ENCODE results near the gene ROR2. TPM values are rescaled to one million over a fixed set of nuclear protein-coding genes. Genes with fewer than 3 reads are reported as not detected.
A peak's percentile ranks its signal among the peaks of the same experiment; 100 is the strongest.

ROR2 gene
- total RNA-seq, 2 donors from 2014 or later, result 0.11 TPM; not detected in 1

- Mint-ChIP-seq H3K27me3 (no peaks in the 10 kb centered on the region), H3K9me3 (no peaks in the 10 kb centered on the region)
- peak in 1 of 2 donors; percentile 4 for ATAC-seq
Measured at GRCh38 chr9:91856419-91856818, 93.6 kb downstream of the ROR2 start.

GRCh38 chr9:91855196-91855595 is 94.8 kb downstream of the ROR2 start:
- Mint-ChIP-seq H3K9me3 (no peaks in the 10 kb centered on the region), H3K27ac (no peak overlapping the region), H3K4me1 (ENCODE audit: low read depth in 2 of 2) (no peaks in the 10 kb centered on the region), H3K4me3 (no peak overlapping the region), H3K36me3 (no peaks in the 10 kb centered on the region), H3K27me3 (no peaks in the 10 kb centered on the region)
- DNase-seq (ENCODE audit: low spot score) (no peak), ATAC-seq (no peak)

More at GRCh38 chr9:91856419-91856818, 93.6 kb downstream of the ROR2 start:
- Mint-ChIP-seq H3K36me3 (no peaks in the 10 kb centered on the region), H3K27ac (no peak overlapping the region), H3K4me1 (ENCODE audit: low read depth in 2 of 2) (no peaks in the 10 kb centered on the region), H3K4me3 (no peak overlapping the region)
- no peak for DNase-seq (ENCODE audit: low spot score)

DNA sequence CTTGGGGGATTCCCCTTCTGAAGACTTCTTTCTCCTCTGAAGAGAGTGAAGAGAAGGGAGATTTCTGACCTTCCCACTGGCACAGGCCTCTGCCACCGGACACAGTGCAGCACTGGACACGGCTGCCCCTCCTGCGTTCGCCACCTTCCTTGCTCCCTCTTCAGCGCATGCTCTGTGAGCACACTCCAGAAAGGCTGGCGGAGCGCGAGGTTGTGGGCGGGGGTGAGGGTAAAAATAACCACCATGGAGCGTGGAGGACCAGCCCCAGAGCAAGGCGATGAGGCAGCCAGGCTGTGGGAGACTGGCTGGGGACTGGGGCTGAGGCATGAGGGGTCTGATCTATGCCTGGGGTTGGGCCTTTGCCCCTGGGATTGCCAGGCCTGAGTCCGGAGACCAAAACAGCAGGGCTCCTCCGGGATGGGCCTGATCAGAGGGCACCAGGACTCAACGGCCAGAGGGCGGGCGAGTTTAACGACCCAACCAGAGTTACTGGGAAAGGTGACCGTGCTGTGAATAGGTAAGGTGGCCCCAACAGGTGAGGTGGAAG is 97.2 kb downstream of the ROR2 start:
- DNase-seq (ENCODE audit: low spot score) (no peak), ATAC-seq (peak; percentile 18 to 21)
- H3K4me1 Mint-ChIP-seq (ENCODE audit: low read depth in 2 of 2), result no peaks in the 10 kb centered on the region
- peaks cover 0 to 3% of the 10 kb centered on the region in 2 donors for H3K27me3 Mint-ChIP-seq
- no peak overlapping the region for H3K4me3 Mint-ChIP-seq
- H3K36me3 Mint-ChIP-seq, result no peaks in the 10 kb centered on the region
- H3K9me3 Mint-ChIP-seq, result no peaks in the 10 kb centered on the region
- no peak overlapping the region for H3K27ac Mint-ChIP-seq

GRCh38 chr9:91849694-91850093 is 100.3 kb downstream of the ROR2 start:
- no peak for DNase-seq (ENCODE audit: low spot score)
- Mint-ChIP-seq H3K27ac (no peak overlapping the region), H3K27me3 (peaks cover 6 to 10% of the 10 kb centered on the region in 2 donors)

DNA sequence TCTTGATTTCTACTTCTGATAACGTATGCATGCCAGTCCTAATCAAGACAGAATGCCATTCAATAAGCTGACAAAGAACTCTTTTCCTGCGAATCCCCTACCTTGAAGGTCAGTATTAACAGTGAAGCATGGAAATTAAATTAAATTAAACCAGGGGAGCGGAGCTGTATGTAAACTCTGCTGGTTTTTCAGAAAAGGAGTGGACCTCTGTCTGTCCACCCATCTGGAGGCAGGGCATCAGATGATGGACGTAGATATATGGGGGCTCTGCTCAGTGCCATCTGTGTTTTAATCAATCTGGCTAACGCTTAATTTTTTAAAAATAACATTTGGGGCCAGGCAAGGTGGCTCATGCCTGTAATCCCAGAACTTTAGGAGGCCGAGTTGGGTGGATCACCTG is 101.9 kb downstream of the ROR2 start:
- no peaks in the 10 kb centered on the region for H3K36me3 Mint-ChIP-seq
- no peaks in the 10 kb centered on the region for H3K9me3 Mint-ChIP-seq
- no peak for DNase-seq (ENCODE audit: low spot score)
- peaks cover 0 to 4% of the 10 kb centered on the region in 2 donors for H3K4me1 Mint-ChIP-seq (ENCODE audit: low read depth in 2 of 2)
- H3K27me3 Mint-ChIP-seq, result peaks cover 10 to 11% of the 10 kb centered on the region in 2 donors
- H3K27ac Mint-ChIP-seq, result no peak overlapping the region
- no peak overlapping the region for H3K4me3 Mint-ChIP-seq
- ATAC-seq, result no peak

More at GRCh38 chr9:91849694-91850093, 100.3 kb downstream of the ROR2 start:
- Mint-ChIP-seq H3K4me3 (no peak overlapping the region), H3K9me3 (no peaks in the 10 kb centered on the region), H3K4me1 (ENCODE audit: low read depth in 2 of 2) (peaks cover 0 to 4% of the 10 kb centered on the region in 2 donors), H3K36me3 (no peaks in the 10 kb centered on the region)
- no peak for ATAC-seq

GRCh38 chr9:91847581-91848091 is 102.4 kb downstream of the ROR2 start:
- ATAC-seq (no peak), DNase-seq (ENCODE audit: low spot score) (no peak)
- Mint-ChIP-seq H3K9me3 (no peaks in the 10 kb centered on the region), H3K4me1 (ENCODE audit: low read depth in 2 of 2) (peaks cover 0 to 4% of the 10 kb centered on the region in 2 donors), H3K27me3 (peaks cover 10 to 13% of the 10 kb centered on the region in 2 donors), H3K36me3 (no peaks in the 10 kb centered on the region), H3K27ac (no peak overlapping the region), H3K4me3 (no peak overlapping the region)

- no peak overlapping the region for H3K27ac Mint-ChIP-seq
- H3K27me3 Mint-ChIP-seq, result peaks cover 17 to 18% of the 10 kb centered on the region in 2 donors
- peaks cover 0 to 4% of the 10 kb centered on the region in 2 donors for H3K4me1 Mint-ChIP-seq (ENCODE audit: low read depth in 2 of 2)
- no peaks in the 10 kb centered on the region for H3K9me3 Mint-ChIP-seq
- H3K36me3 Mint-ChIP-seq, result no peaks in the 10 kb centered on the region
- ATAC-seq (no peak), DNase-seq (ENCODE audit: low spot score) (no peak)
- no peak overlapping the region for H3K4me3 Mint-ChIP-seq
Measured at GRCh38 chr9:91845879-91846278, 104.1 kb downstream of the ROR2 start.

GRCh38 chr9:91844701-91845291 is 105.2 kb downstream of the ROR2 start:
- Mint-ChIP-seq H3K9me3 (no peaks in the 10 kb centered on the region), H3K4me1 (ENCODE audit: low read depth in 2 of 2) (peaks cover 4 to 5% of the 10 kb centered on the region in 2 donors), H3K27ac (no peak overlapping the region), H3K27me3 (peaks cover 17 to 18% of the 10 kb centered on the region in 2 donors), H3K4me3 (no peak overlapping the region), H3K36me3 (no peaks in the 10 kb centered on the region)
- DNase-seq (ENCODE audit: low spot score) (no peak), ATAC-seq (peak; percentile 12 to 26)

GRCh38 chr9:91844190-91844589 is 105.8 kb downstream of the ROR2 start:
- H3K27me3 Mint-ChIP-seq, result peaks cover 22% of the 10 kb centered on the region in 2 donors
- no peak for DNase-seq (ENCODE audit: low spot score)
- H3K4me3 Mint-ChIP-seq, result no peak overlapping the region
- no peaks in the 10 kb centered on the region for H3K9me3 Mint-ChIP-seq
- no peak overlapping the region for H3K27ac Mint-ChIP-seq
- ATAC-seq, result no peak
- H3K36me3 Mint-ChIP-seq, result no peaks in the 10 kb centered on the region
- peaks cover 4 to 5% of the 10 kb centered on the region in 2 donors for H3K4me1 Mint-ChIP-seq (ENCODE audit: low read depth in 2 of 2)

DNA sequence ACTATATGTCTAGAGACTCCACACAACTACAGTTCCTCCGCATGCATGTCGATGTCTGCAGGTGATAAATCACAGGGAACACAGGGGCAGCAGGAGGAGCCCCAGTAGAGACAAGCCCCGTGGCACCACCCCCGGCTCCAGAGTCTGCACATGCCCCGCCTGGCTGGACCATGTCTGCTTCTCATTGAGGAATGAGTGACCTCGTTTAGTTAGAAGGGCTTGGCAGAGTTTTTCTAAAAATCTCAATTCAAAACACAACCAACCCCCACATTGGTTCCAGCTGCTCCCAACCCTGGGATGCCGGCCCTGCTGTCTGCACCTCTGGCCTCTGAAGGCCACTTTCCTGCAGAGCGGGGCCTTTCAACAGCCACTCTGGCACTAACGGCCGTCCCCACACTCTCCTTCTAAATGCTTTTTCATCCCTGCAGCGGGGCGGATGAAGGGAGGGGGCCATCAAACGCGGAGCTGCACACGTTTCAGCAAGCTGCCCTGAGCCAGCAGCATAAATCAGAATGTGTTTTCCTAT is 106.3 kb downstream of the ROR2 start:
- H3K27me3 Mint-ChIP-seq, result peaks cover 22 to 27% of the 10 kb centered on the region in 2 donors
- ATAC-seq (no peak), DNase-seq (ENCODE audit: low spot score) (no peak)
- H3K9me3 Mint-ChIP-seq, result no peaks in the 10 kb centered on the region
- no peak overlapping the region for H3K4me3 Mint-ChIP-seq
- H3K36me3 Mint-ChIP-seq, result no peaks in the 10 kb centered on the region
- no peak overlapping the region for H3K27ac Mint-ChIP-seq
- H3K4me1 Mint-ChIP-seq (ENCODE audit: low read depth in 2 of 2), result peaks cover 4 to 5% of the 10 kb centered on the region in 2 donors

DNA sequence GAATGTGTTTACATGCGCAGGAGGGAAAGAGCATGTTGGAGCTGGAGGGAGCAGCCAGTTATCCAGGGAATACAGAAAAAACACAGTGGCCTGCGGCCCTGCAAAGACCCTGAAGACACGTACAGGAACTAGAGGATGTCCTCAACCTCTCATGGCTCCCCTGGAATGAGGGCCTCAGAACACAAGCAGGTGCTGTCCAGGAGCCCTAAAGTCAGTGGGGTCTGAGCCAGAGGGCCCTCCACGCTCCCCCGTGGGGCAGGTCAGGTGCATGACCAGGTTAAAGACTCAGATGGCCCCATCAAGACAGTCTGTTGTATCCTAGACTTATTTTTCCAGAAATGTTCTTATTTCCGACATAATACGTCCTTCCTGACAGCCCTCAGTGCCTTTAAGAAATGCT is 106.9 kb downstream of the ROR2 start:
- Mint-ChIP-seq H3K36me3 (no peaks in the 10 kb centered on the region), H3K9me3 (no peaks in the 10 kb centered on the region), H3K4me3 (no peak overlapping the region), H3K4me1 (ENCODE audit: low read depth in 2 of 2) (peaks cover 4 to 5% of the 10 kb centered on the region in 2 donors), H3K27me3 (peaks cover 22 to 29% of the 10 kb centered on the region in 2 donors), H3K27ac (no peak overlapping the region)
- ATAC-seq, result no peak
- DNase-seq (ENCODE audit: low spot score), result no peak

GRCh38 chr9:91842358-91843049 is 107.5 kb downstream of the ROR2 start:
- H3K4me3 Mint-ChIP-seq, result no peak overlapping the region
- DNase-seq (ENCODE audit: low spot score) (no peak), ATAC-seq (no peak)
- H3K4me1 Mint-ChIP-seq (ENCODE audit: low read depth in 2 of 2), result peaks cover under 1 to 5% of the 10 kb centered on the region in 2 donors
- H3K36me3 Mint-ChIP-seq, result no peaks in the 10 kb centered on the region
- H3K27me3 Mint-ChIP-seq, result peaks cover 20 to 23% of the 10 kb centered on the region in 2 donors
- H3K9me3 Mint-ChIP-seq, result no peaks in the 10 kb centered on the region
- no peak overlapping the region for H3K27ac Mint-ChIP-seq

GRCh38 chr9:91841591-91841990 is 108.4 kb downstream of the ROR2 start:
- ATAC-seq (no peak), DNase-seq (ENCODE audit: low spot score) (no peak)

GRCh38 chr9:91840882-91841281 is 109.1 kb downstream of the ROR2 start:
- Mint-ChIP-seq H3K9me3 (no peaks in the 10 kb centered on the region), H3K4me1 (ENCODE audit: low read depth in 2 of 2) (peaks cover 0 to 5% of the 10 kb centered on the region in 2 donors), H3K36me3 (no peaks in the 10 kb centered on the region), H3K27ac (no peak overlapping the region), H3K27me3 (peaks cover 17 to 20% of the 10 kb centered on the region in 2 donors), H3K4me3 (no peak overlapping the region)
- DNase-seq (ENCODE audit: low spot score), result no peak
- no peak for ATAC-seq

More at GRCh38 chr9:91841591-91841990, 108.4 kb downstream of the ROR2 start:
- Mint-ChIP-seq H3K9me3 (no peaks in the 10 kb centered on the region), H3K27ac (no peak overlapping the region), H3K4me3 (no peak overlapping the region), H3K27me3 (peaks cover 17 to 20% of the 10 kb centered on the region in 2 donors), H3K4me1 (ENCODE audit: low read depth in 2 of 2) (peaks cover 0 to 5% of the 10 kb centered on the region in 2 donors), H3K36me3 (no peaks in the 10 kb centered on the region)

Data from natural killer cell treated with Interleukin-12 subunit alpha and Interleukin-12 subunit beta and Interleukin-15 and Interleukin-18, amount 100 ng/mL, for 72 hours (primary cell).